Prostate gland (tissue), 2 donors: ENCODE data around the gene TMEM221. TPM values are rescaled to one million over a fixed set of nuclear protein-coding genes. Genes with fewer than 3 reads are reported as not detected.

Experiments used
- DNase-seq: peaks from one replicate; pipeline ENCODE4 v3.0.0-alpha.2; 2019; ENCODE audit warnings: low spot score
- H3K27ac ChIP-seq, 2 donors: fragments of 200-600 bp; sonication (generic); 2 replicates each; pipeline ENCODE4 v1.5.1; 2017 to 2019
- H3K27me3 ChIP-seq: fragments of 200-600 bp; sonication (generic); replicated peaks from 2 replicates; pipeline ENCODE4 v1.5.1; 2019; ENCODE audit not compliant: insufficient read depth
- H3K36me3 ChIP-seq, 2 donors: fragments of 200-600 bp; sonication (generic); 1 replicate in 1 of 2; 2 replicates in 1 of 2; pipeline versions ENCODE4 v1.5.1 to v1.8.1; 2017 to 2019
- H3K4me1 ChIP-seq: fragments of 200-600 bp; sonication (generic); replicated peaks from 2 replicates; pipeline ENCODE4 v1.5.1; 2019
- H3K4me3 ChIP-seq, 2 donors: fragments of 200-600 bp; sonication (generic); 2 replicates each; pipeline ENCODE4 v1.5.1; 2017 to 2019
- H3K9me3 ChIP-seq: fragments of 200-600 bp; sonication (generic); 2 replicates; pipeline ENCODE4 v1.5.1; 2017
- POLR2A ChIP-seq: fragments of 450-650 bp; IDR thresholded peaks from one replicate; pipeline ENCODE4 v1.6.1; 2016; ENCODE audit warnings: antibody characterized with exemption, mild to moderate bottlenecking
- POLR2AphosphoS5 ChIP-seq: sonication (generic); formaldehyde crosslinking; IDR thresholded peaks from one replicate; pipeline ENCODE4 v1.6.1; 2017; ENCODE audit warnings: antibody characterized with exemption
- WGBS: methylation state at CpG from one replicate; pipeline ENCODE4 v1.1.5; 2018; 5-methylcytosine and 5-hydroxymethylcytosine counted together
- intact Hi-C: fragments of 100-400 bp; cut with DNase I; formaldehyde crosslinking; loops from one replicate; pipeline ENCODE4 v1.14.2; 2022
- total RNA-seq, 2 donors: library from RNA; depleted of rRNA; stranded (reverse); fragments of >200 nt; gene quantifications; one replicate each; pipeline ENCODE4 v1.1.0, GENCODE V29; 2016
- TF ChIP-seq, protein P1 (sequence below), 4 experiments: fragments of 200-600 bp in 2 of 4; fragments of 450-650 bp in 2 of 4; sonication (generic) in 2 of 4; IDR thresholded peaks; 1 replicate in 3 of 4; 2 replicates in 1 of 4; pipeline ENCODE4 v1.5.1; 2016 to 2019; ENCODE audit warnings: antibody characterized with exemption in 4 of 4, mild to moderate bottlenecking in 2 of 4, moderate library complexity in 2 of 4

Gene TMEM221
- total RNA-seq, 2 donors from 2014 or later: 1.4 to 1.7 TPM

DNA sequence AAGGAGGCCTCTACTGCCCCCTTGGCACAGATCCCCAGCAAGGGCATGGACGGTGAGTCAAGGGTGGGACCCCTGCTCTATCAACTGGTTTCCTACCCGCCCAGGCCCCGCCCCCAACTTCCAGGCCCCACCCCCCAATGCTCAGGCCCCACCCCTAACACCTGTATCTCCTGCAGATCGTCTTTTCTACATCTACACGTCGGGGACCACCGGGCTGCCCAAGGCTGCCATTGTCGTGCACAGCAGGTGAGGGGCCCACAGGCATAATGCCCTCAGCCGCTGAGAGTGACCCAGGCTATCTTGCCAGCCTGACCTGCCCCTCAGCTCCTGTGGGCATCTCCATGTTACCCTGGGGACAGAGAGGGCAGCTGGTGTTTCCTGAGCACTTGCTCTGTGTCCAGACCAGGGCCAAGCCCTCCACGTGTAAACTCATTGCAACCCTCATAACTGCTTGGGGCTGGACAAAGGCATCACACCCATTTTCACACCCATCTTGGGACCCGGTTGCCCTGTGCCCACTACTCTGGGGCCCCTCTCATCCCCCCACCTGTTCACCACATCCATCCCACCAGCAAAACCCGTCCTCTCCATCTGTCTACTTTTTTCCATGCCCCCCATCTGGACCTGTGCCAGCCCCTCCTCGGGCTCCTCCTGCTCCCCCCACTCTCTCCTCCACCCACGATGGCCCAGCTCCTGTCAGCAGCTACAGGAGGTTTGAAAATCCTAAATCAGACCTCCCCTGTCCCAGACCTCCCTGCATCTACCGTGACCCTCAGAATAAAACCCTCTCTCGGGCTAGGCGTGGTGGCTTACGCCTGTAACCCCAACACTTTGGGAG lies 39.0 kb upstream of the TMEM221 start:
- DNase-seq: no peak
- no peak overlapping the region for H3K27ac ChIP-seq
- no peaks in the 10 kb centered on the region for H3K9me3 ChIP-seq
- WGBS: 69% methylated on average over 17 of the region's 18 CpGs
- no peak overlapping the region for H3K4me3 ChIP-seq
- no peaks in the 10 kb centered on the region for H3K27me3 ChIP-seq
- intact Hi-C loops: no loop called here
- TF ChIP-seq POLR2A (no peak), POLR2AphosphoS5 (no peak)
- TF ChIP-seq, protein P1, sequence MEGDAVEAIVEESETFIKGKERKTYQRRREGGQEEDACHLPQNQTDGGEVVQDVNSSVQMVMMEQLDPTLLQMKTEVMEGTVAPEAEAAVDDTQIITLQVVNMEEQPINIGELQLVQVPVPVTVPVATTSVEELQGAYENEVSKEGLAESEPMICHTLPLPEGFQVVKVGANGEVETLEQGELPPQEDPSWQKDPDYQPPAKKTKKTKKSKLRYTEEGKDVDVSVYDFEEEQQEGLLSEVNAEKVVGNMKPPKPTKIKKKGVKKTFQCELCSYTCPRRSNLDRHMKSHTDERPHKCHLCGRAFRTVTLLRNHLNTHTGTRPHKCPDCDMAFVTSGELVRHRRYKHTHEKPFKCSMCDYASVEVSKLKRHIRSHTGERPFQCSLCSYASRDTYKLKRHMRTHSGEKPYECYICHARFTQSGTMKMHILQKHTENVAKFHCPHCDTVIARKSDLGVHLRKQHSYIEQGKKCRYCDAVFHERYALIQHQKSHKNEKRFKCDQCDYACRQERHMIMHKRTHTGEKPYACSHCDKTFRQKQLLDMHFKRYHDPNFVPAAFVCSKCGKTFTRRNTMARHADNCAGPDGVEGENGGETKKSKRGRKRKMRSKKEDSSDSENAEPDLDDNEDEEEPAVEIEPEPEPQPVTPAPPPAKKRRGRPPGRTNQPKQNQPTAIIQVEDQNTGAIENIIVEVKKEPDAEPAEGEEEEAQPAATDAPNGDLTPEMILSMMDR (IDR thresholded peaks at IDR 0.05): no peak
- no peaks in the 10 kb centered on the region for H3K4me1 ChIP-seq
- H3K36me3 ChIP-seq: no peaks in the 10 kb centered on the region

GRCh38 chr19:17486545-17487240 lies 38.2 kb upstream of the TMEM221 start:
- no peaks in the 10 kb centered on the region for H3K9me3 ChIP-seq
- no peak overlapping the region for H3K27ac ChIP-seq
- H3K4me1 ChIP-seq: no peaks in the 10 kb centered on the region
- WGBS: 94% methylated on average over 58 of the region's 58 CpGs
- TF ChIP-seq, protein P1 (IDR thresholded peaks at IDR 0.05): no peak
- TF ChIP-seq POLR2AphosphoS5 (no peak), POLR2A (no peak)
- intact Hi-C loops: no loop called here
- H3K36me3 ChIP-seq: no peaks in the 10 kb centered on the region
- H3K27me3 ChIP-seq: no peaks in the 10 kb centered on the region
- DNase-seq: no peak
- H3K4me3 ChIP-seq: no peak overlapping the region

- no peak for DNase-seq
- TF ChIP-seq POLR2A: no peak
- TF ChIP-seq, protein P1 (IDR thresholded peaks at IDR 0.05): no peak
- no peak for TF ChIP-seq POLR2AphosphoS5
- 90% methylated on average over 6 of the region's 6 CpGs for WGBS
- intact Hi-C loops: no loop called here
- Histone ChIP-seq H3K9me3 (no peaks in the 10 kb centered on the region), H3K4me1 (no peaks in the 10 kb centered on the region), H3K27ac (no peak overlapping the region), H3K36me3 (no peaks in the 10 kb centered on the region), H3K27me3 (no peaks in the 10 kb centered on the region), H3K4me3 (no peak overlapping the region)
Observed at GRCh38 chr19:17484520-17485185, 36.2 kb upstream of the TMEM221 start.

GRCh38 chr19:17483605-17484002 lies 35.1 kb upstream of the TMEM221 start:
- intact Hi-C loops: no loop called here
- Histone ChIP-seq H3K27ac (no peak overlapping the region), H3K9me3 (no peaks in the 10 kb centered on the region), H3K4me1 (no peaks in the 10 kb centered on the region), H3K27me3 (no peaks in the 10 kb centered on the region), H3K4me3 (no peak overlapping the region), H3K36me3 (no peaks in the 10 kb centered on the region)
- DNase-seq: no peak
- no peak for TF ChIP-seq POLR2A
- no peak for TF ChIP-seq POLR2AphosphoS5
- TF ChIP-seq, protein P1 (IDR thresholded peaks at IDR 0.05): no peak
- WGBS: 93% methylated on average over 10 of the region's 10 CpGs
